GM12878 (cell line): Measurements from ENCODE around the gene RASAL2. TPM values are rescaled to one million over a fixed set of nuclear protein-coding genes. Genes with fewer than 3 reads are reported as not detected.
A peak's percentile ranks its signal among the peaks of the same experiment; 100 is the strongest.

Source experiments
- ATAC-seq: fragments of 200-7000 bp; cut with Tn5 transposase; 3 replicates; pipeline ENCODE4 v1.9.1; 2020; ENCODE audit warnings: mild to moderate bottlenecking, moderate library complexity
- BruUV-seq: library from RNA; stranded (reverse); fragments of 400-500 nt; replicated peaks from 2 replicates; lab custom pipeline; 2021; lab: Mats Ljungman, UMichigan
- CTCF ChIA-PET: fragments of 300-600 bp; sonication (Branson Sonifier 250); formaldehyde crosslinking; extraction: SDS; loops from one replicate; lab custom pipeline; 2021; ENCODE audit warnings: inconsistent platforms; lab: Yijun Ruan, JAX
- POLR2A ChIA-PET: fragments of 350-600 bp; formaldehyde crosslinking; extraction: SDS; loops from one replicate; lab custom pipeline; 2021; ENCODE audit warnings: inconsistent platforms; lab: Charles Lee
- RAD21 ChIA-PET: fragments of 300-600 bp; sonication (Branson Sonifier 250); formaldehyde crosslinking; loops from one replicate; lab custom pipeline; 2023; ENCODE audit warnings: antibody characterized with exemption; ENCODE audit not compliant: unreplicated experiment; lab: Charles Lee
- SMC1A ChIA-PET: fragments of 300-600 bp; sonication (Branson Sonifier 250); formaldehyde crosslinking; loops from one replicate; lab custom pipeline; 2023; ENCODE audit not compliant: unreplicated experiment, uncharacterized antibody; lab: Charles Lee
- DNase-seq: peaks from one replicate; pipeline ENCODE4 v3.0.0-alpha.2; 2011; ENCODE audit warnings: low read depth, low spot score
- FAIRE-seq: peaks from 3 replicates; lab custom pipeline; 2011; peaks lifted over from hg19 to GRCh38; lab: Jason Lieb, UNC
- H2AFZ ChIP-seq: 2 replicates; pipeline ENCODE4 v1.6.0; 2011; ENCODE audit warnings: low read depth, low read length, control low read depth; ENCODE audit not compliant: control insufficient read depth
- H3K27ac ChIP-seq: 2 replicates; pipeline ENCODE4 v1.5.1; 2011; ENCODE audit warnings: control low read depth; ENCODE audit not compliant: control insufficient read depth, insufficient read depth
- H3K27me3 ChIP-seq, 2 experiments: replicated peaks in 1 of 2; 2 replicates each; pipeline versions ENCODE4 v1.6.0 to v1.6.1; 2011; ENCODE audit warnings: low read length in 1 of 2; ENCODE audit not compliant: control insufficient read depth in 2 of 2, insufficient read depth in 2 of 2
- H3K36me3 ChIP-seq, 2 experiments: 2 replicates each; pipeline ENCODE4 v1.5.1; 2011; ENCODE audit warnings: low read length in 1 of 2; ENCODE audit not compliant: control insufficient read depth in 2 of 2, insufficient read depth in 2 of 2
- H3K4me1 ChIP-seq: 2 replicates; pipeline ENCODE4 v1.6.1; 2011; ENCODE audit warnings: mild to moderate bottlenecking, low read length, moderate library complexity, mixed read lengths; ENCODE audit not compliant: control insufficient read depth, insufficient read depth
- H3K4me2 ChIP-seq: 2 replicates; pipeline ENCODE4 v1.6.0; 2011; ENCODE audit warnings: control low read depth; ENCODE audit not compliant: control insufficient read depth, insufficient read depth
- H3K4me3 ChIP-seq: fragments of 200-600 bp; sonication (generic); 2 replicates; pipeline ENCODE4 v1.5.1; 2016
- H3K79me2 ChIP-seq: 2 replicates; pipeline ENCODE4 v1.6.0; 2011; ENCODE audit warnings: low read length; ENCODE audit not compliant: control insufficient read depth, insufficient read depth
- H3K9ac ChIP-seq: 2 replicates; pipeline ENCODE4 v1.8.0; 2011; ENCODE audit warnings: low read length, control low read depth, mixed read lengths; ENCODE audit not compliant: control insufficient read depth, insufficient read depth
- H3K9me3 ChIP-seq: replicated peaks from 3 replicates; pipeline ENCODE4 v1.5.1; 2011; ENCODE audit warnings: mild to moderate bottlenecking, low read length; ENCODE audit not compliant: control insufficient read depth, insufficient read depth
- H4K20me1 ChIP-seq: 2 replicates; pipeline ENCODE4 v1.6.0; 2011; ENCODE audit not compliant: control insufficient read depth, insufficient read depth
- BACH1 ChIP-seq: fragments of 450-650 bp; IDR thresholded peaks from 2 replicates; pipeline ENCODE4 v1.6.1; 2017; ENCODE audit warnings: mild to moderate bottlenecking, borderline replicate concordance
- CEBPB ChIP-seq, 2 experiments: fragments of 150-350 bp in 1 of 2; IDR thresholded peaks; 2 replicates each; pipeline ENCODE4 v1.6.1; 2012 to 2014; ENCODE audit warnings: low read depth in 2 of 2, low read length in 2 of 2, borderline replicate concordance in 1 of 2, inconsistent platforms in 1 of 2
- CHD1 ChIP-seq: IDR thresholded peaks from 2 replicates; pipeline ENCODE4 v1.6.1; 2012; ENCODE audit warnings: low read depth, low read length, improper control_type of control experiment
- KDM1A ChIP-seq: fragments of 200-600 bp; sonication (generic); IDR thresholded peaks from 2 replicates; pipeline ENCODE4 v1.6.1; 2016; ENCODE audit warnings: borderline replicate concordance
- MTA2 ChIP-seq: fragments of 450-650 bp; IDR thresholded peaks from 2 replicates; pipeline ENCODE4 v1.6.1; 2016; ENCODE audit warnings: low read depth, mild to moderate bottlenecking, moderate library complexity
- RB1 ChIP-seq: fragments of 450-650 bp; formaldehyde crosslinking; IDR thresholded peaks from 2 replicates; pipeline ENCODE4 v1.6.1; 2017; ENCODE audit warnings: mild to moderate bottlenecking, borderline replicate concordance
- RCOR1 ChIP-seq: conservative IDR thresholded peaks from 2 replicates; pipeline ENCODE4 v1.6.1; 2012; ENCODE audit warnings: low read depth, low read length, improper control_type of control experiment
- SPI1 ChIP-seq: IDR thresholded peaks from 2 replicates; pipeline ENCODE4 v1.6.1; 2011; ENCODE audit warnings: low read depth, mild to moderate bottlenecking, low read length, moderate library complexity, borderline replicate concordance; ENCODE audit not compliant: insufficient read depth
- STAT1 ChIP-seq: fragments of 450-650 bp; conservative IDR thresholded peaks from 2 replicates; pipeline ENCODE4 v1.6.1; 2014; ENCODE audit warnings: antibody characterized with exemption, mild to moderate bottlenecking
- ZNF24 ChIP-seq: fragments of 450-650 bp; IDR thresholded peaks from 2 replicates; pipeline ENCODE4 v1.6.1; 2017; ENCODE audit warnings: antibody characterized with exemption, mild to moderate bottlenecking
- WGBS: methylation state at CpG from one replicate; pipeline ENCODE4 v1.1.6; 2016; ENCODE audit warnings: low lambda C conversion rate; ENCODE audit not compliant: insufficient replicate concordance, insufficient coverage; ENCODE audit errors: missing lambda C conversion rate; 5-methylcytosine and 5-hydroxymethylcytosine counted together
- in situ Hi-C: fragments of 300-500 bp; cut with MboI; formaldehyde crosslinking; loops from 9 replicates; pipeline ENCODE4 v1.14.3; 2018; ENCODE audit warnings: mixed read lengths
- intact Hi-C: fragments of 100-400 bp; cut with micrococcal nuclease; formaldehyde crosslinking; loops from one replicate; pipeline ENCODE4 v1.14.2; 2022; ENCODE audit not compliant: unreplicated experiment
- polyA plus RNA-seq, 11 experiments: library from polyadenylated mRNA; depleted of rRNA in 4 of 11; unstranded in 6 of 11; stranded (reverse) in 5 of 11; fragments of >200 nt; fragmentation: Nextera tagmentation in 4 of 11; fragmentation: Illumina TruSeq in 1 of 11; extraction: Ambion mirVana in 4 of 11; extraction: Trizol in 1 of 11; gene quantifications; 1 replicate in 1 of 11; 2 replicates in 10 of 11; pipeline versions ENCODE4 v1.2.1 to v1.2.3, GENCODE V29; 2011 to 2016; ENCODE audit warnings: inconsistent platforms in 2 of 11, missing spikeins in 2 of 11, low read depth in 1 of 11
- total RNA-seq, 4 experiments: library from RNA; depleted of rRNA in 3 of 4; stranded (reverse); fragments of >200 nt in 3 of 4; fragmentation: Illumina TruSeq in 1 of 4; extraction: Trizol in 1 of 4; gene quantifications; 2 replicates each; pipeline versions ENCODE4 v1.2.1 to v1.2.3, GENCODE V29; 2013 to 2021
- TF ChIP-seq, protein P1 (sequence below): fragments of 450-650 bp; IDR thresholded peaks from 2 replicates; pipeline ENCODE4 v1.6.1; 2018; ENCODE audit warnings: borderline replicate concordance, mild to moderate bottlenecking; ENCODE audit not compliant: partially characterized antibody
- TF ChIP-seq, protein P2 (sequence below): fragments of 450-650 bp; conservative IDR thresholded peaks from 2 replicates; pipeline ENCODE4 v1.6.1; 2017; ENCODE audit warnings: mild to moderate bottlenecking, moderate library complexity

Gene RASAL2
- total and polyA plus RNA-seq, 10 of the 15 experiments (the other 5 are each of a cell fraction or from before 2014, with no cell fraction given) = 0.02 to 6.9 (median 0.17) TPM; not detected in 1

DNA sequence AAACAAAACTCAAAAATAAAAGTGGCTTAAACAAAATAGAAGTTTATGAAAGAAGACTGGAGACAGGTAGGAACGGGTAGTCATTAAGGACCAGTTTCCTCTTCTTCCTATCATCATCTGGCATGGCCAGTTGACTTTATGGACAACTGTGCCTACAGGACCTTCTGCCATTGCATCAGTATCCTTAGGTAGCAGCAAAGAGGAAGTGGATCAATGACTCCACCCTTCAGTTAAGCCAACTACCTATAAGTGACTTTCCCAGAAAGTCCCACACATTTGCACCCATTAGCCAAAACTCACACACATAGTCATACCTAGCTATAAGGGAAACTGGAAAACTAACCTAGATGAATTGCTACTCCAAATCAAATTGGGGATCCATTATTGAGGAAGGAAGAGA lies 51.7 kb downstream of the RASAL2 start:
- no peaks in the 10 kb centered on the region for H3K9me3 ChIP-seq
- H3K4me3 ChIP-seq = no peak overlapping the region
- 44% methylated on average over 1 of the region's 1 CpG for WGBS
- ChIA-PET SMC1A (interaction anchor here (0.7 kb wide), 1 partner anchor 87 kb away, joined by 3 read pairs; no protein-coding TSS in a partner anchor), CTCF (interaction anchor here (1.3 kb wide), 1 partner anchor 94 kb away, joined by 4 read pairs; no protein-coding TSS in a partner anchor), POLR2A (no interaction called here), RAD21 (no interaction called here)
- no peaks in the 10 kb centered on the region for H4K20me1 ChIP-seq
- DNase-seq = no peak
- H3K79me2 ChIP-seq = no peaks in the 10 kb centered on the region
- no peaks in the 10 kb centered on the region for H3K27me3 ChIP-seq
- H3K4me2 ChIP-seq = no peak overlapping the region
- TF ChIP-seq SPI1 = peak; percentile 28; the same call in 1 of the 2 replicates
- TF ChIP-seq, protein P1, sequence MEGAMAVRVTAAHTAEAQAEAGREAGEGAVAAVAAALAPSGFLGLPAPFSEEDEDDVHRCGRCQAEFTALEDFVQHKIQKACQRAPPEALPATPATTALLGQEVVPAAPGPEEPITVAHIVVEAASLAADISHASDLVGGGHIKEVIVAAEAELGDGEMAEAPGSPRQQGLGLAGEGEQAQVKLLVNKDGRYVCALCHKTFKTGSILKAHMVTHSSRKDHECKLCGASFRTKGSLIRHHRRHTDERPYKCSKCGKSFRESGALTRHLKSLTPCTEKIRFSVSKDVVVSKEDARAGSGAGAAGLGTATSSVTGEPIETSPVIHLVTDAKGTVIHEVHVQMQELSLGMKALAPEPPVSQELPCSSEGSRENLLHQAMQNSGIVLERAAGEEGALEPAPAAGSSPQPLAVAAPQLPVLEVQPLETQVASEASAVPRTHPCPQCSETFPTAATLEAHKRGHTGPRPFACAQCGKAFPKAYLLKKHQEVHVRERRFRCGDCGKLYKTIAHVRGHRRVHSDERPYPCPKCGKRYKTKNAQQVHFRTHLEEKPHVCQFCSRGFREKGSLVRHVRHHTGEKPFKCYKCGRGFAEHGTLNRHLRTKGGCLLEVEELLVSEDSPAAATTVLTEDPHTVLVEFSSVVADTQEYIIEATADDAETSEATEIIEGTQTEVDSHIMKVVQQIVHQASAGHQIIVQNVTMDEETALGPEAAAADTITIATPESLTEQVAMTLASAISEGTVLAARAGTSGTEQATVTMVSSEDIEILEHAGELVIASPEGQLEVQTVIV = no peak
- H3K4me1 ChIP-seq = no peaks in the 10 kb centered on the region
- in situ Hi-C loops = no loop called here
- no peak overlapping the region for H3K9ac ChIP-seq
- intact Hi-C loops = no loop called here
- BruUV-seq = no TSS peak
- H3K27ac ChIP-seq = no peak overlapping the region
- FAIRE-seq = no peak
- ATAC-seq = no peak
- H2AFZ ChIP-seq = no peak overlapping the region
- H3K36me3 ChIP-seq = no peaks in the 10 kb centered on the region

DNA sequence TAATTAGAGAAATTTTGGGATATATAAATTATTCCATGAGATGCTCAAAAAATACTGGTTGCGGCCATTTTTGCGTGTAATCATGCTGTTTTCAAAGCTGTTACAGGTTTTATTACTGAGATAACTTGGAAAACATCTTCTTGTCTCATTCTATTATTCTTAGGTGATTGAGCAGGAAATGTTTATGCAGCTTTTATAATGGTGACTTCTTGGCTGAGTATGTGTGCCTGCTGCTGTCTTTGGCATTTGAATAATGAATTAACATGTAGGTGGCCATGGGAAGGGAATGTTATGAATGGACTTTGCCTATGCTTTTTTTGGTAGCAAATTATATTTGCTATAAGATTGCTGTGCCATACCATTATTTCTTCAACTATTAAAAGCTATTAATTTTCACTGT lies 52.5 kb downstream of the RASAL2 start:
- H3K4me1 ChIP-seq = no peaks in the 10 kb centered on the region
- ChIA-PET RAD21 (no interaction called here), POLR2A (no interaction called here), CTCF (interaction anchor here (1.3 to 1.9 kb wide), 2 partner anchors 94 to 114 kb away, joined by 4 to 6 read pairs; no protein-coding TSS in a partner anchor), SMC1A (interaction anchor here (0.7 to 1.3 kb wide), 4 partner anchors 9 to 88 kb away, joined by 3 to 5 read pairs (median 4); no protein-coding TSS in a partner anchor)
- H3K79me2 ChIP-seq = no peaks in the 10 kb centered on the region
- WGBS = 56% methylated on average over 2 of the region's 2 CpGs
- no peak overlapping the region for H2AFZ ChIP-seq
- no peak for FAIRE-seq
- no peak overlapping the region for H3K9ac ChIP-seq
- no peak overlapping the region for H3K27ac ChIP-seq
- ATAC-seq = no peak
- H3K4me2 ChIP-seq = no peak overlapping the region
- DNase-seq = no peak
- no peaks in the 10 kb centered on the region for H4K20me1 ChIP-seq
- H3K27me3 ChIP-seq = no peaks in the 10 kb centered on the region
- no peaks in the 10 kb centered on the region for H3K9me3 ChIP-seq
- no TSS peak for BruUV-seq
- no peak overlapping the region for H3K4me3 ChIP-seq
- intact Hi-C loops (no loop called here), in situ Hi-C loops (no loop called here)
- no peaks in the 10 kb centered on the region for H3K36me3 ChIP-seq
- TF ChIP-seq CHD1 = no peak
- TF ChIP-seq BACH1 = no peak
- no peak for TF ChIP-seq MTA2
- TF ChIP-seq RB1 = no peak
- TF ChIP-seq, protein P2, sequence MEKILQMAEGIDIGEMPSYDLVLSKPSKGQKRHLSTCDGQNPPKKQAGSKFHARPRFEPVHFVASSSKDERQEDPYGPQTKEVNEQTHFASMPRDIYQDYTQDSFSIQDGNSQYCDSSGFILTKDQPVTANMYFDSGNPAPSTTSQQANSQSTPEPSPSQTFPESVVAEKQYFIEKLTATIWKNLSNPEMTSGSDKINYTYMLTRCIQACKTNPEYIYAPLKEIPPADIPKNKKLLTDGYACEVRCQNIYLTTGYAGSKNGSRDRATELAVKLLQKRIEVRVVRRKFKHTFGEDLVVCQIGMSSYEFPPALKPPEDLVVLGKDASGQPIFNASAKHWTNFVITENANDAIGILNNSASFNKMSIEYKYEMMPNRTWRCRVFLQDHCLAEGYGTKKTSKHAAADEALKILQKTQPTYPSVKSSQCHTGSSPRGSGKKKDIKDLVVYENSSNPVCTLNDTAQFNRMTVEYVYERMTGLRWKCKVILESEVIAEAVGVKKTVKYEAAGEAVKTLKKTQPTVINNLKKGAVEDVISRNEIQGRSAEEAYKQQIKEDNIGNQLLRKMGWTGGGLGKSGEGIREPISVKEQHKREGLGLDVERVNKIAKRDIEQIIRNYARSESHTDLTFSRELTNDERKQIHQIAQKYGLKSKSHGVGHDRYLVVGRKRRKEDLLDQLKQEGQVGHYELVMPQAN = no peak
- TF ChIP-seq KDM1A = no peak
- no peak for TF ChIP-seq ZNF24
- no peak for TF ChIP-seq STAT1
- TF ChIP-seq RCOR1 = no peak
- TF ChIP-seq CEBPB (IDR thresholded peaks at IDR 0.05; ENCODE audit: borderline replicate concordance in 1 of 2, low read depth in 2 of 2, low read length in 2 of 2) = no peak
